Measurements from ENCODE around the gene WDR90.
A peak's percentile ranks its signal among the peaks of the same experiment; 100 is the strongest.

Gene WDR90

GRCh38 chr16:617855-618254 lies 31.3 kb upstream of the WDR90 start:
- H3K4me3 Mint-ChIP-seq = no peak overlapping the region
- H3K4me1 Mint-ChIP-seq = peaks cover 28% of the 10 kb centered on the region

GRCh38 chr16:619476-620100 lies 29.6 kb upstream of the WDR90 start:
- Mint-ChIP-seq H3K27me3 (ENCODE audit: low read depth, poor library complexity) (no peaks in the 10 kb centered on the region), H3K36me3 (ENCODE audit: low read depth) (peaks cover 10% of the 10 kb centered on the region)
- DNase-seq = no peak

More at GRCh38 chr16:617855-618254, 31.3 kb upstream of the WDR90 start:
- TF ChIP-seq CTCF (IDR thresholded peaks at IDR 0.05) = no peak
- H3K27me3 Mint-ChIP-seq (ENCODE audit: low read depth, poor library complexity) = no peaks in the 10 kb centered on the region
- H3K9me3 Mint-ChIP-seq = peaks cover 19% of the 10 kb centered on the region
- no peak overlapping the region for H3K27ac Mint-ChIP-seq
- DNase-seq = no peak
- H3K36me3 Mint-ChIP-seq (ENCODE audit: low read depth) = peaks cover 27% of the 10 kb centered on the region

GRCh38 chr16:620700-621525 lies 28.3 kb upstream of the WDR90 start:
- Mint-ChIP-seq H3K27ac (peak overlapping the region; percentile 98), H3K4me3 (no peak overlapping the region), H3K36me3 (ENCODE audit: low read depth) (no peaks in the 10 kb centered on the region), H3K9me3 (no peaks in the 10 kb centered on the region), H3K4me1 (peaks cover 44% of the 10 kb centered on the region), H3K27me3 (ENCODE audit: low read depth, poor library complexity) (no peaks in the 10 kb centered on the region)
- DNase-seq = no peak
- TF ChIP-seq CTCF (IDR thresholded peaks at IDR 0.05) = no peak

More at GRCh38 chr16:619476-620100, 29.6 kb upstream of the WDR90 start:
- H3K27ac Mint-ChIP-seq = peak overlapping the region; percentile 29
- H3K4me3 Mint-ChIP-seq = no peak overlapping the region
- TF ChIP-seq CTCF (IDR thresholded peaks at IDR 0.05) = no peak
- peaks cover 42% of the 10 kb centered on the region for H3K4me1 Mint-ChIP-seq
- H3K9me3 Mint-ChIP-seq = peaks cover 6% of the 10 kb centered on the region

DNA sequence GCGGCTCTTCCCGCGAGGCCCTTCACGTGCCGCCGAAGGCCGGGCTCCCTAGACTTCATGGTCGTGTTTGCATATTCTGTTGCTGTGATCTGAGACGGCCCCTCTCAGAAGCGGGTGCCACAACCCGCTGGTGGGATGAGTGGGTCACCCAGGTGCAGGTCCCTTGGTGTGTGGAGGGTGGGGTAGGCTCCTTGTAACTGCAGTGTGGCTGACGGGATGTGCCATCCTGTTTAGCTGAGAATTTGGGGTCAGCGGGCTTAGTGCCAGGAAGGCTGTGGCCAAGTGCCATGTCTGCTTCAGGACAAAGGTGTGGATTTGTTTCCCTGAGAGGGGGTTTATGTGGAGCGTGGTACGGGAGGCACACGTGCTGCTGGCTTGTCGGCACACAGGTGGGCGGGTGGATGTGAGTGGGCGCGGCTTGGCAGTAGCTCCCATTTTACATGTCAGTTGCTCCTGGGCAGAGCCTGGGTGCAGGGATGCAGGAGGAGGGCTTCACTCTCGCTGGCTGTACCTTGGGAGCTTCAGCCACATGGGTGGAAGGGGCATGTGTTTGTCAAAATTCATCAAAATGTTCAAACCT lies 27.5 kb upstream of the WDR90 start:
- Mint-ChIP-seq H3K9me3 (no peaks in the 10 kb centered on the region), H3K27ac (peak overlapping the region; percentile 98), H3K36me3 (ENCODE audit: low read depth) (peaks cover 3% of the 10 kb centered on the region), H3K27me3 (ENCODE audit: low read depth, poor library complexity) (peaks cover 2% of the 10 kb centered on the region), H3K4me1 (peaks cover 48% of the 10 kb centered on the region), H3K4me3 (peak overlapping the region; percentile 22)
- no peak for DNase-seq
- no peak for TF ChIP-seq CTCF (IDR thresholded peaks at IDR 0.05)

GRCh38 chr16:622920-623280 lies 26.3 kb upstream of the WDR90 start:
- Mint-ChIP-seq H3K27me3 (ENCODE audit: low read depth, poor library complexity) (peaks cover 3% of the 10 kb centered on the region), H3K27ac (no peak overlapping the region)
- no peak for TF ChIP-seq CTCF (IDR thresholded peaks at IDR 0.05)

More at GRCh38 chr16:622920-623280, 26.3 kb upstream of the WDR90 start:
- Mint-ChIP-seq H3K9me3 (no peaks in the 10 kb centered on the region), H3K4me3 (no peak overlapping the region), H3K36me3 (ENCODE audit: low read depth) (peaks cover 6% of the 10 kb centered on the region), H3K4me1 (peaks cover 59% of the 10 kb centered on the region)
- no peak for DNase-seq

Data from nephron progenitor cell (in vitro differentiated cells).